HG03378 (cell line): Measurements from ENCODE around the gene HNRNPC.
"Not testable (repeated sequence)": the region's sequence is repeated elsewhere in the genome, so short reads cannot be mapped to it uniquely, and the experiment has no call there.

Experiments
- ATAC-seq: cut with Tn5 transposase; IDR thresholded peaks from one replicate; pipeline ENCODE4 v1.9.1; 2021; ENCODE audit warnings: mild to moderate bottlenecking, moderate library complexity; ENCODE audit not compliant: unreplicated experiment

HNRNPC gene

DNA sequence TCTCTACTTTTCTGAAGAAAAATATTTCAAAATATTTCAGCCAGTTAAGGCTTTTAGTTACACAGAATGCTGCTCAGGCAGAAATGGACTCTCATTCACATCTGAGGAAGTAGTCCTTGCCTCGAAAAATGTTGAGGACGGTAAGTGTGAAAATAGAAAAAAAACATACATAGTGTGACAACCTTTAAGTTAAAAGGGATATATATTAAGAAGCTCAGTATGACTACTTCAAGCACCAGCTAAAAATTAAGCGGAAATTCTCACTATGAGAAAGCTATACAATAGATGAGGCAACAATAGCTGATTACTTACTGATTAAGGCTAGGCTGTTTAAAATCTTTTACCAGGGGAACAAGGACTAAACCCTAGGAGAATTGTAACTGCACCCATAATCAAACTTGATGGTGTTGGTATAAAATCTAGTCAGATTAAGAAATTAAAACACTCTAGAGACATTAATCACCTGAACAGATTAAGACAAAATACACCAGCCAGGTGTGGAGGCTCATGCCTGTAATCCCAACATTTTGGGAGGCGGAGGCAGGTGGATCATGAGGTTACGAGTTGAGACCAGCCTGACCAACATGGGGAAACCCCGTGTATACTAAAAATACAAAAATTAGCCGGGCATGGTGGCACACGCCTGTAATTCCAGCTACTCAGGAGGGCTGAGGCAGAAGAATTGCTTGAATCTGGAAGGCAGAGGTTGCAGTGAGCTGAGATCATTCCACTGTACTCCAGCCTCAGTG, 53.9 kb downstream of the HNRNPC start:
- no peak for ATAC-seq

DNA sequence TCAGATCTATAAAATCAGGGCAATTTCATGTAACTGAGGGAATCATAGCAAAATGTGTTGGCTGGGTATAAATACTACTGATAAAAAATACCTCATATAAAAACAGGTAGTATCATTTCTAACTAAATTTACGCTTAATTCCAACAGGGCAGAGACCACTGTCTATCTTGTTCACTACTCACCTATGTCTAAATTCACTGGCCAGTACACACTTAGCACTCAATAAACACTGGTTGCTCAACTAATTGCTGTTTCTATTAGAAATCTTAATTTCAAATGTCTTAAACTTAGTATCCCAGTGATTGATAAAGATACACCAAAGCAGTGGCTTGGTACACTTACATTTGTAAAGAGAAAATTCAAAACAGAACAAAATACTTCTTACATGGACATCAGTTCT, 55.6 kb downstream of the HNRNPC start:
- no peak for ATAC-seq

DNA sequence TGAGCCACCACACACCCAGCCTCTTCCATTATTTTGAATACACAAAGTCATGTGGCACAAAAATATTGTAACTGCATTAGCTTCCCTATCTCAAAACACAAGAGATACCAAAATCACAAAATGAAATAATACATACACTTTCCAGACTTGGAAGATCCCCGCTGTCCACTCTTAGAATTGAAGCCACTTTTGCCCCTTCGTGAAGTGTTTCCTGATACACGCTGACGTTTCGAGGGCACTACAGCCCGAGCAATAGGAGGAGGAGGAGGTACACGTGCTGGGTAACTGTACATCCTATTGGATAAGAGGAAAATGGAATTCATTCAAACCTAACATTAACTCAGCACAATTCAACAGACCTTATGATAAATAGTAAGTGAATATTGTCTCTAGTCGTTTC, 56.4 kb downstream of the HNRNPC start:
- ATAC-seq = not testable (repeated sequence)

DNA sequence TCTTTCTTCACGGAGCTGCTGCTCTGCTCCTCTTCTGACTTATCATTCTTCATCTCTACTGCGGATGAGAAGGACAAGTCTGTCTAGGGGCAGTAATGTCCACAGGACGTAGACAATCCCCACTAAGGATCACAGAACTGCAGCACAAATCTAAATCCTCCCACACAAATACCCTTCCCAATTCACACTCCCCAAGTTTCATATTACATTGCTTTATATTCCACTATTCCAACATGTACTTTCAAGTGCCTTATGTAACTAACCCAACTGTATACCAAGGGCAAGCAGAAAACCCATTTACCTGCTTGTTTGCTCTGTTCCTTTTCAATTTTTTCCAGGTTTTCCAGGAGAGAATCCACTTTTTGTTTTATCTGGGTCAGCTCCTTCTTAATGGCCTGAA, 57.7 kb downstream of the HNRNPC start:
- no peak for ATAC-seq

DNA sequence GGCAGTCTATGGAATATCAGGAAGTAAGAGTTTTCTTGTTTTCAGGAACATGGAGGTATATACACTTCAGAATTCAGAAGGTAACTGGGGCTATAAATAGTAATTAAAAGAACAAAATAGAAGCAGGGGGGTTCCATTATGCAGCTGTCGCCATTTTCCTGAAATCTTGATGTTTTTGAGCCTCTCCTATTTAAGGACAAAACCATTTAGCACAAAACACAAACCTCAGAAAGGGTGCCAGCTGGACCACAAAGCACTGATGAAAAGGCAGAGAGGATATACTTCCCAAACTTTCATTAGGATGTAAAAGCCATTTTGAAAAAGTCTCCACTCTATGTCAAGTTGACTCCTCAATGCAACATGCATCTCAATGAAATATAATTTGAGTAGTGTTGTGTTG, 59.2 kb downstream of the HNRNPC start:
- no peak for ATAC-seq

DNA sequence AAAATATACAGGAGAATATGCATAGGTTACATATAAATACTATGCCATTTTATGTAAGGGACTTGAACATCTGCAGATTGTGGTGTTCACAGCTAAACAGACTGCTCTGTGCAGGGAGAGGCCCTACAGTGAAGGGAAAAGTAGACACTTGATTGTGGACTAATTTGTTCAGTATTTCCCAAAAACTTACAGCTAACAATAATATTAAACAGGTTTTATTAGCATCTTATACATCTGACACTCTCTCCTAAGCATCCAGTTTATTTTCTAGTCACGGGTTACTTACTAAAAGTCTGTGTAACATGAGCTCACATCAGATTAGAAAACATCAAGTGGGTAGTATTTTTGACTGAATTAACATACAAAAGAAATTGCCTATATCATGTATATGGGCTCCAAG, 60.1 kb downstream of the HNRNPC start:
- no peak for ATAC-seq

DNA sequence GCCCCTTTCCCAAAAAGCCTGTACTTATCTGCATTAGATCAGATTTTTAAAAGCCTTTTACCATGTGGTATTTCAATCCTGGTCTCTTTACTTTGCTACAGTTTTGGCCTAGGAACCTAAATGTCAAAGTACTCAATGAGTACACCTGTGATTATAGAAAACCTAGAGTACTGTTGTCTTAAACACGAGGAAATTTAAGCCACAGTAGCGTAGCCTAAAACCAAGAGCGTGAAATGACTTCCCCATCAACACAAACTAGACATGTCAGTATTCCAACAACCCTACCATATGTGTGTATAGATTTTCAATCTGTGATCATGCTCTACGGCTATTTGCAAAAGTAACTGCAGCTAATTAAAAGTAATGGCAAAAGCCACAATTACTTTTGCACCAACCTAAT, 60.7 kb downstream of the HNRNPC start:
- no peak for ATAC-seq

DNA sequence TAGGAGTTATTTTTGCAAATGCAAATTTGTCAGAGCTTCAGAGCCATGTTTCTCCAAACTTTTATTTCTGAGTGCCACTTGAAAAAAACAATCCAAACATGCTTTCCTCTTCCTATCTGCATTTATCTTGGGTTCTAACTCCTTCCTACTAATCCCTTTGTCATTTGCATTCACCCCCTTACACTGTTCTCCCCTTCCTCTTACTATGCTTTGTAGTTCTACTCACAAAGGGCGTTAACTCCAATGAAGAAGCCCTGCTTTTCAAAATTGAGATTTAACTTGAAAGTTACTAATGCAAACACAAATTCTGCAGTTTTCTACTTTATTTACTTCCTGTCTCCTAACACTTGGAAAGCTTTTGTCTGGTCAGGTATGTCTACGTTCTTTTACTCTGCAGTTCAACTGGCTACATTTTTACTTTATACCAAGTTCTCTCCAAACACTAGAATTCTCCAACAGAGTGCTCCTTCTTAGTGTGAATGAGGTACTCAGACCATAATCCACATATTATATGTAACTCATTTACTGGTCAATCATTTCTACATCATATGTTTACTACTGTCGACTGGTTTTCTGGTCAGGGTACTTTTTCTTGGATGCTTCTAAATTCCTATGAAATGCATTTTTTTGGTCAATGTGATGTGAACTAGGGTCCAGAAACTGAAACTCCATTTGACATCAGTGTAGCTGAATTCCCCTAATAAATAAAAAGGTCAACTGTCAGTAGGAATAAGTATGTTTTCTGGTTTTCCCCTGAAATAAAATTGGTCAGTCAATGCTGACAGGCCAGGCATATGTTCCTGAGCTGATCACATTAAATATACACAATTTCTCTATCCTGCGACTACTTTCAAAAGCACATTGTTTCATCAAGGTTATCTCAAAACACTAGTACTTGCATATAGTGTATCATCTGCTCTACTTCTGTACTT, 62.2 kb downstream of the HNRNPC start:
- no peak for ATAC-seq

DNA sequence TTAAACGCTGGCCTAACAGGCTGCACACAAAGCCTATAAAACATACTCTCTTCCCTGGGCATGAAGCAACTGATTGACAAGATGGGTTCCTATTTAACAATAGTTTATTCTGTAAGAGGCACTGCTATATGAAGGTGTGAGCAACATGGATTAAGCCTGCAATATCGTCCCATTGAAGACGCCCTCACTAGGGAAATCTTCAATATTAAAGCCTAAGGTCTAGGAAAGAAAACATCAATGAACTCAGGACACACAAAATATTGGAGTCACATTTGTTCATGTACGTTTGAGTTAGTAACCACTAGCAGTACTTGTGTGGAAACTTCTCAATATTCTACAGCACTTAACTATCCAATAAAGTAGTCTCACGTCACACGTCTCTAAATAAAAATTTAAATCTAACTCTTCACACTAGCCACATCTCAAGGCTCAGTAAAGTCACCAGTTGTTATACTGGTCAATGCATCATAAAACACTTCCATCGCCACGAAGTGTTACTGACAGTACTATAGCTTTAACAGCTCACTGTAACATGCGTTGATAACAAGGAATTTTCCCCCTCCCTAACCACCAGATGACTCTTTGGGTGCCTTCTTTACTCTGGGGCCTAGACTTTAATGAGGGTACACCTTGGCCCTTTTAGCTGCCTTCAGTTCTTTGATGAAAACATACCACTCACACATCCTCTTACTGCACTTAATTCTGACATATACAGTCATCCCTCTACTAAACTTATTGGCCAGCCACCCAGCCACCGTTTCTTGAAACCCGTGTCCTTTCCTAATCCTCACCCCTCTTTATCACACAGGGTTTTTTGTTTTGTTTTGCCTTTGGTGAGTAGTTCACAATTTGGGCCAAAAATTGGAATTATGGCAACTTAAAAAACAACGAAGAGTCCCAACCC, 63.3 kb downstream of the HNRNPC start:
- no peak for ATAC-seq

DNA sequence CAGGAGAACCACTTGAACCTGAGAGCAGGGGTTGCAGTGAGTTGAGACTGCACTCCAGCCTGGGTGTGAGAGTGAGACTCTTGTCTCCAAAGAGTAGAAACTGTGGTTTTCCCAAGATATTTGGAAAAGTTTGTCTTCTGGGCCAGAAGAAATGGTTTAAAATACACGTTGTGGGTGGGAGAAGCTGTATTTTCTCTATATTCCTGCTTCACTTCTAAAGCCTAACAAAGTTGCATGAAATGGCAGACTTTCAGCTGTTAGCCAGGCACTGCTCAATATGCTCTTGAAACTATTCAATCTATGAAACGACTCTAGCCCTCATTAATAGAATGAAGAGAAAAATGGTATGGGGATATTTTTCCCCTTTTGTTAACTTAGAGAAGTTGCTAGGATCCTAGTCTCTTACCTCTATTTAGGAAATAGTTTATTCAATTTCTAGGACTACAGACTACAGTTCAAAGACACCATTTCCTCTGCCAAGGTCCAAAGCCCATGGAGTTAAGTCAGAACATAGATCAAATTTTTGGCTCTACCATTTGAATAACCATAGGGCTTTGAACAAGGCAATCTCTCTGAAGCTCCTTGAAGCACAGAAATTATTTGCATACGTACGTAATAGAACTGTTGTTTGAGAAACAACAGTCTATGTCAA, 64.1 kb downstream of the HNRNPC start:
- no peak for ATAC-seq

DNA sequence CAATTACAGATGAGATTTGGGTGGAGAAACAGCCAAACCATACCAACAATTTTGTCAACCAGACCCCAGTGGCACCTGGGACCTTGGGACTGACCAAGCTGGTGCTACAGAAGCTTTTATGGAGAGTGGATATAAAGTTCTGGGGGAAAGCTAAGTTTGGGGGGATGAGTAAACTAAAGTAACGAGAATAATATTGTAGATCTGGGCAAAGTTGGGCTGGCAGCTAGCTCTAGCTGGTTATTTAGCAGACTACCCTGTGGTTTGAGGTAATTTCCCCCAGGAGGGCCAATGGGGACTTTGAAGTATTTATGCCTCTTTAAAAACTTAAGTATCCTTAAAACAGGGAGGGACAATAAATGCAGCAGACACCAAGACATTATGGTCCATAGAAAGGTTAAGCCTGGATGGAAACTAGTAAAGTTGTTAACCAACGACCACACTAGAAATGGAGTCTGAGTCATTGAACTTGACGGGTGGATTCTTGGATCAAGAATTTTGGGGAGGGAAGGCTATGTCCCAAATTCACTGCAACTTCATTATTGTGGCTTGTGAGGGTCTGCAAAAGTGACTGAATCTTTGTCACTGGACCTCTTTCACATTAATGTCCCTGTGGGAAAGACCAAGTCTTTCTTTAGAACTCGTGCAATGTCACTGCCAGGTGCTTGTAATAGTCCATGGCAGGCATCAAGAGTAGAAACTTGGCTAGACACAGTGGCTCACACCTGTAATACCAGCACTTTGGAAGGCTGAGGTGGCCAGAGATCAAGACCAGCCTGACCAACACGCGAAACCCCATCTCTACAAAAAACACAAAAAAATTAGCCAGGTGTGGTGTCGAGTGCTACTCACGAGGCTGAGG, 64.8 kb downstream of the HNRNPC start:
- ATAC-seq = no peak

DNA sequence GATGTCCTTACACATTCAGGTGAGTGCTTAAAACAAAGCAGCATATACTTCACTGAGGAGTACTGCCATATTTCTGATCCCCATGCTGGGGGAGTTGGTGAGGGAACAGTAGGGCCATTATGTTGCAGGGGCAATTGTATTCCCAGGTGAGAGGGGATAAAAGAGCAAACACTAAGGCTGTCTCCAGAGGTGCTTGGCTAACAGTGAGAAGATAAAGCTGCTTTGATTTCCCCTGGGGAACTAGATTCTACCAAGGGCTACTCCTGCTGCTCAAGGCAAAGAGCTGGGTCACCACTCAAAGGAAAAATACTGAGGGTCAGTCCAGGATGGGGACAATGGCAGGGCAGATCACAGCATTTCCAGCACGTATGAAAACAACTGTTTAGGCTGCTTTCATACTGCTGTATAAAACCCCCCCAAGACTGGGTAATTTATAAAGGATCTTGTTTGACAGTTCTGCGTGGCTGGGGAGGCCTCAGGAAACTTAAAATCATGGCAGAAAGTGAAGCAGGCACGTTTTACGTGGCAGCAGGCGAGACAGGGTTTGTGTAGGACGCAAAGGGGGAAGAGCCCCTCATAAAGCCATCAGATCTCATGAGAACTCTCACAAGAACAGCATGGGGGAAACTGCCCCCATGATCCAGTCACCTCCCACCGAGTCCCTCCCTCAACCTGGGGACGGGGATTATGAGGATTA, 65.6 kb downstream of the HNRNPC start:
- no peak for ATAC-seq

DNA sequence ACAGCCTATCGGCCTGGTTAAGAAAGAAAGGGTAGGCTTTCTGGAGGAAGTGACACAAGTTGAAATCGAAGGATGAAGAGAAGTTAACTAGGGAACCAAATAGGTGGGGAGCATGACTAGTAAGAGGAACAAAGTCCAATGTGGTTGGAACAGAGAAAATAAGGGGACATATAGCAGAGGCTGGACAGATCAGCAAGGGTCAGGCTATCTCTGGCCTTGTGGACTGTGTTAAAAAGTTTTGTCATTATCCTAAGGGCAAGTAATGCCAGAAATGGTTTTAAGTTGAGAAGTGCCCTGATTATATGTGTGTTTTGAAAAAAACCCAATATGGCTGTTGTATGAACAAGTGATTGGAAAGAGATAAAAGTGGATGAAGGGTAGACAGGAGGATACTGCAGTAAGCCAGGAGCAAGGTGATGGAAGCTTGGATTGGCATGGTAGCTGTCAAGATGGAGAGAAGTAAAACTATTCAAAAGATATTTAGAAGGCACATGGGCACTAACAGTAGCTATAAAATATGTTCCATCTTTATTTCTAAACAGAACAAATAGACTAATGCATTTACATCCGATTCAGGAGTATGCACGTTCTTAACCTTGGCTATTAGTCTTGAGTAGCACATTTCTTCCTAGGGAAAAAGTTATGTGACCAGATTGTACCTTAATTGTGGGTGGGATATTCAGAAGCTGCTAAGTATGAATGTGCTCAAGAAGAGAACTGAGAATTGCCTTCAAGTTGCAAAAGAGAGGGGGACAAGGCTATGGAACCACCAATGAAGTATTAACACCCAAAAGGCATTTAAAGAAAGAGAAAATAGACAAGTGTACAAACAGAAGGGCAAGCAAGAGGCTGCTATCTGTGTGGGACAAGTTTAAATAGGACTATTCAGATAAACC, 66.5 kb downstream of the HNRNPC start:
- no peak for ATAC-seq

DNA sequence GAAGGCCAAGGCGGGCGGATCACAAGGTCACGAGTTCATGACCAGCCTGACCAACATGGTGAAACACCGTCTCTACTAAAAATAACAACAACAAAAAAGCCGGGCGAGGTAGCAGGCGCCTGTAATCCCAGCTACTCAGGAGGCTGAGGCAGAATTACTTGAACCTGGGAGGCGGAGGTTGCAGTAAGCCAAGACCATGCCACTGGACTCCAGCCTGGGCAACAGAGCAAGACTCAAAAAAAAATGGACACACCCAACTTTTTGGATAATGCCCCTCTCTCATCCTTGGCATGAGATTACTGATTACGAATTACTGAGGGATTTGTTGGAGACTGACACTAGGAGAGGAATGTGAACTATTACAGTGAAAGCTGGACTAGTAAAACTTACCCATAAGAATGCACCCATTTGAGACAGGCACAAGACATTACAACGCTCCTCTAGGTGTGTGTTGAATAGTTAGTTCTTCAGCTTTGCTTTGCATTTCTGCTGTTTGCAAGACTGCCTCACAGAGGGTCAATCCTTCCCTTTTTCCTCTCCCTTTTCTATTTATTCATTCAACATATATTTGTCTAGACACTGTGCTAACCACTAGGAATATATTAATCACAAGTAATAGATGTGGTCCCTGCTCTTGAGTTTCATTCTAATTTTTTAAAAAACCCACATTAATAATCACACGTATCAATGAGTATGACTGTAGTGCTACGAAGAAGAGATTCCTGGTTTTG, 67.3 kb downstream of the HNRNPC start:
- ATAC-seq = no peak

DNA sequence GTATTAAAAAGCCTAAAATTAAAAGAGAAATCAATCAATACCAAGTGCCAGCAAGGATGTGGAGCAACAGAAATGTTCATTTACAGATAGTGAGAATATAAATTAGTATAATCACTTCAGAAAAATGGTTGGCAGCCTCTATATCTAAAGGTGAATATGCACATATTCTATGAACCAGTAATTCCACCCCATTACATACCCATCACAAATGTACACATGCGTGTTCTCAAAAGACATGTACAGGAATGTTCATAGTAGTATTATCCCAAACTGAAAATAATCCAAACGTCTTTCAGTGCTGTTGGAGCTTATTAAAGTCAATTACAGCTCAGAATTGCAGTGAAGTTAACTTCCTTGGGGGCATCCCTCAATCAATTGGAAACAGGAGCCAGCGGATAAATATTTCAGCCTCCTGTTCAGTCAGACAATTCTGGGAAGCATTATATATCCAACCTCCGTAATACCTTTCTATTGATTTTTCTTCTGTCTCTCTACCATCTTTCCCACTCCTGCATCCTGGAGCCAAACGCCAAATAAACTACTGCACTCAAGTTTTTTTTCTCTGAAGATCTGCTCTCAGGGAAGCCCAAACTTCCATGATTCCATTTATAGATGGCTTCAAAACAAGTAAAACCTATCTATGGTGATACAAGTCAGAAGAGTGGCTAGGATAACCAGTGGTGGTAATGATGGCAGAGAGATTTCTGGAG, 68.3 kb downstream of the HNRNPC start:
- ATAC-seq = no peak

DNA sequence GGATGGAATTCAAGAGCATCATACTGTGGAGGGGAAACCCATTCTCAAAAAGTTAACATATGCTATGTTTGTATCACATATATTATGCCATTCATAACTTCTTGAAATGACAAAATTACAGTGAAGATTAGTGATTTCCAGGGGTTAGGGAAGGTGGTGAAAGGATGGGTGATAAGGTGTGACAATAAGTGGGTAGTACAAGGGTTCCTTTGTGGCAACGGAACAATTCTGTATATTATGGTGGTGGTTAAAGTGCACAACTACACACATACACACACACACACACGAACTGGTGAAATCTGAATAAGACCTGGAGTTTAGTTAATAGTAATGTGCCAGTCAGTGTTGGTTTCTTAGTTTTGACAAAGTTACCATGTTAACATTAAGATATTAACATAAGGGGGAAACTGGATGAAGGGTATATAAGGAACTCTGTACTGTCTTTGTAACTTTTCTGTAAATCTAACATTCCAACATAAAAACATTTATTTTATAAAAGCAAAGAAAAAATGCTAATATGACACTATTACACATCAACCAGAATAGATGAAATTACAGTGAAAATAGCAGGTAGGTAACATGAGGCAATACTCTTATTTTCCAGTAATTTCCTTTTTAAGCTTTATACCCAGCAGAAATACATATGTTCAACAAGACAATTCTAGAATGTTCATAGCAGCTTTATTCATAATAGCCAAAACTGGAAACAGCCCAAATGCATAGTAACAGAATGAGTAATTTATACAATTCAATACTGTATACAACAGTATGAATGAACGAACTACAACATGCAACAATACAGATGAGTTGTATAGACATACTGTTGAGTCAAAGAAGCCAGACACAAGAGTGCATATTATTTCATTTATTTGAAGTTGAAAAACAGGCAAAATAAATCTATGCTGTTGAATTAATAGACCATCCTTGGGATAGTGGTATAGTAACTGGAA, 69.4 kb downstream of the HNRNPC start:
- ATAC-seq = no peak
